Gastroesophageal sphincter (tissue), 3 donors: ENCODE results near the gene PITPNB.

ENCODE experiments used
- CTCF ChIP-seq, 4 experiments: fragments of 200-600 bp in 2 of 4; fragments of 450-650 bp in 2 of 4; sonication (generic) in 1 of 4; IDR thresholded peaks; one replicate each; pipeline ENCODE4 v1.5.1; 2017 to 2019; ENCODE audit warnings: antibody characterized with exemption in 4 of 4, mild to moderate bottlenecking in 2 of 4, moderate library complexity in 2 of 4
- POLR2A ChIP-seq, 2 donors: fragments of 450-650 bp; IDR thresholded peaks; one replicate each; pipeline ENCODE4 v1.6.1; 2017; ENCODE audit warnings: antibody characterized with exemption in 2 of 2, mild to moderate bottlenecking in 2 of 2, moderate library complexity in 1 of 2

GRCh38 chr22:27925331-27925730 is 6.3 kb upstream of the PITPNB start:
- TF ChIP-seq CTCF (IDR thresholded peaks at IDR 0.05) (no peak), POLR2A (IDR thresholded peaks at IDR 0.05) (no peak)
